ENCODE results near the gene ADAMTSL4. TPM values are rescaled to one million over a fixed set of nuclear protein-coding genes. Genes with fewer than 3 reads are reported as not detected.

The ADAMTSL4 gene
- total RNA-seq = 14.4 and 21.1 TPM in 2 replicates

DNA sequence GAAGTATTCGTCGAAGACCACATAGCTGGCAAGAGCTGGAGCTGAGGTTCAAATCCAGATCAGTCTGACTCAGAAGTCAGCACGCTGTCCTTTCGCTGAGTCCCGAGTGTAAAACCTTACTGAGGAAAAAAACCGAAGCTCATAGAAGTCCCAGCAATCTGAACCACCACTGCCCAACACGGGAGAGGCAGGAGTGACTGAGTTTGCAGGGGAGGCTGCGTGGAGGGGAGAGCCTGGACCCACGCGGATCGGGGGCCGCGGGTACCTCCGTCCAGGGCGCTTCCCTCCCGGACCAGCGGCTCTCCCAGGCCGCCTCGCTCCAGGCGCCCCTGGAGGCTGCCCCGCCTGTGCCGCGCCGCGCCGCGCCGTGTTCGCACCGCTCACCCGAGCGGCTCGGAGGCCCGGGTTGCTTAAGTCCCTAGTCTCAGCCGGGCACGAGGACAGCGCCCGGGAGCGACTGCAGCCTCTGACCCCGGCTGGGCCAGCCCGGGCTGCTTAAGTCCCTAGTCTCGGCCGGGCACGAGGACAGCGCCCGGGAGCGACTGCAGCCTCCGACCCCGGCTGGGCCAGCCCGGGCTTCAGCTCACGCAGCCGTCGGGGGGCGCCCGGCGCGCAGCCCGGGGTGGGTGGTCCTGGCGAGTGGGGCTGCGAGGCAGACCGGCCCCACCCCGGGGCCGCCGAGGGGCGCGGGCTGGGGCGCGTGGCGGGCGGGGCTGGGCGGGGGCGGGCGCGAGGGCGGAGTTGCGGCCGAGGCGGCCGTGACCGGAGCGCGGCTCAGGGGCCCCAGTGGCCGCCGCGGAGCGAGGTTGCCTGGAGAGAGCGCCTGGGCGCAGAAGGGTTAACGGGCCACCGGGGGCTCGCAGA lies at the start of gene ADAMTSL4:
TSS of gene ADAMTSL4 (plus strand) at position 777 of the 864 bp plus-strand sequence. CDS start 2,881 bp downstream, outside the sequence.

DNA sequence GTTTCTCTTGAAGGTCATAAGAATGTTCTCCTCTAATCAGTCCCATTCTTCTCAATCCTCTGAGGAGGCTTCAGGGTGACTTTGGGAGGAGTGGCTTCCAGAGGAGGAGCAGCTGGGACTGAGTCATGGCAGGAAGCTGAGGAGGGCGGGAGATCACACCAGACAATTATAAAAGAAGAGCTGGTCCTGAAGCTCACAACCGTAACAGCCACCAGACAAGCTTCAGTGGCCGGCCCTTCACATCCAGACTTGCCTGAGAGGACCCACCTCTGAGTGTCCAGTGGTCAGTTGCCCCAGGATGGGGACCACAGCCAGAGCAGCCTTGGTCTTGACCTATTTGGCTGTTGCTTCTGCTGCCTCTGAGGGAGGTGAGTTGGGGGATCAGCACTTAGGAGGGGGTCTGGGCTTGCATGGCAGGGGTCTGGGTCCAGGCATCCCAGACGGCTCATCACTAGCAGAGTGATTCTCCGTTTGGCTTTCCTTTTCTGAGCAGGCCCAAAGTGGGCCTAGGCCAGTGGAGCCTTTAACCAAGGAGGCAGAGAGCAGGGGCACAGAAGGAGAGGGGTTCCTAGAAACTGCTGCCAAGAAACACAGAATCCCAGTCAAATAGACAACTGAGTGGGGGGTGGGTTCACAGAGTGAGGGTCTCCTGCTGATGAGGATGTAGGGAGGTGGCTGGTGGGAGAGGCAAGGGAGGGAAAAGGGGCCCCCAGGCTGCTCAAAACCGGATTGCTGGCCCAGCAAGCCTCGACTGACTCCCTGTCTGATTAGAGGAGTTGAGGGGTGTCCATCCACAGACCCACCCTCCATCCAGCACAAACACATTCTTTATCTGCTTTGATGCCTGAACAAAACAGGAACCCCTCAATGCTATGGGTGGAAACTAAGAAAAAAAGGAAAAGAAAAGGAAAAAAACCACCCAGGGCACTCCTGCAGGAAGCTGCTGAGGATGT lies 41.0 kb upstream of the ADAMTSL4 start, which contains the start of gene ECM1:
TSS of gene ECM1 (plus strand) at position 198 of the 953 bp plus-strand sequence. CDS start at position 299, 101 bp downstream.

DNA sequence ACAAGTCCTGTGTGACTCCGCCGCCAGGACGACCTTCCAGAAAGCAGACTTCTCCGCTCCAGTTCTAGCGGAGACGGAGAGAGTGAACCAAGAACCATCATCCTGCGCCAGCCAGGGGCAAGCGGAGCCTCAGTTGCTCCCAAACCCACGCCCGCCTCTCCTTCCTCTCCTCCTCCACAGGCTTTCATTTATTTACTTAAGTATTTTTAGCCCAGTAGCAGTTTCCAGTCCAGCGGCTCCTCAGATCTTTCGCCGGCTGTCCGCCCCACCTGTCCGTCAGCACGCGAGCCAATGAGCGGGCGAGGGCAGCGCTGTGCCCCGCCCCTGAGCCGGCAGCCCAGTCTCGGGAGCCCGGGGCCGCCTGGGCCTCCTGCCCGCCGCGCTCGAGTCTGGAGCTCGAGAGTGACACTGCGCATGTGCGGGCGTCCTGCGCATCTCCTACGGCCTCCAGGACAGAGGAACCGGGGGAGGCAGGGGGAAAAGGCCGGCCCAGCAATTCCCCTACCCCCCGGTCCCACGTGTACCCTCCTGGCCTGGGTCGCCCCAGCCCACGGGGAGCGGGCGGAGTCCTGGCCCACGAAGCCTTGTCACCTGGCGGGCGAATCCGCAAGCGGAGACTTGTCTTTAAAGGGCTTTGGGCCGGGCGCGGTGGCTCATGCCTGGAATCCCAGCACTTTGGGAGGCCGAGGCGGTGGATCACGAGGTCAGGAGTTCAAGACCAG lies 33.7 kb upstream of the ADAMTSL4 start, which contains the start of gene FALEC:
TSS of gene FALEC (plus strand) at position 425 of the 722 bp plus-strand sequence.

DNA sequence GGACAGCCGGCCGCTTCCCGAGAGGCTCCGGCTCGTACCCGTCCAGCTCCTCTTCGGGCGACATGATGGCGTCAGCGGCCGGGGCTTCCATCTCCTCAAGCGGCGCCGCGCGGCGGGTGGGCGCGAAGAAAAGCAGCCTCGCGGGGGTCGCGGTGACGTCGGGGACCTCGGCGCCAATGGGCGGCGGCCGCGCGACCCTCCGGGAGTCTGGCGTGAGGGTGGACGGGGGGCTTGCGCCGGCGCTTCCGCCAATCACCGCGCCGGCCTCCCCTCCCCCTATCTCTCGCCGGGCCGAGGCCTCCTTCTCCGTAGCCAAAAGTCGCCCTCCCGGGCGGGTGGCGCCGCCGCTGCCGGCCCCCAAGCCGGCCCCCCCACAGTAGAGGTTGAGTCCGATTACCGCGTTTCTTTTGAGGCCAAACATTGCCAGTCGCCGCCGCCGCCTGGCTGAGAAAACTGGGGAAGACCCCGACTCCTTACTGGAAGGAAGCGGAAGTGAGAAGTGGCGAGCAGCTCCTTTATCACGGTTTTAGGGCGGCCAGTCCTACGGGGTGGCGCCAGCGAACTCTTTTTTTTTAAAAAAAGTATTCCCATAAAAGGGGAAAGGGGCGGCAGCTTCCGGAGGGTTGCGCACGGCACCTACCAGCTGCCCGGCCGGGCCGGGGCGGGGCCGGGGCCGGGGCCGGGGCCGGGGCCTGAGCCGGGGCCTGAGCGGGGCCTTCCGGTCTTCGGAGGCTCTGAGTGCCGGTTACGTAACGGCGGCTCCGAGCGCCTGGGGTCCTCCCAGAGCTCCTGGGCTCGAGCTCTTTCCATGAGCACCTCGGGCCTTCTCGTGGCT lies 30.1 kb downstream of the ADAMTSL4 start, which contains the start of gene MCL1:
TSS of gene MCL1 (minus strand) at position 501 of the 835 bp plus-strand sequence. CDS start at position 421, 80 bp downstream.

Other genes starting within 250 kb of the ADAMTSL4 start
- gene PRPF3, start 227.9 kb upstream of the ADAMTSL4 start, total RNA-seq = 21.1 and 23.9 TPM in 2 replicates
- gene RPRD2, start 185.3 kb upstream of the ADAMTSL4 start, total RNA-seq = 7.4 and 9.6 TPM in 2 replicates
- 18.7 and 26.7 TPM in 2 replicates for gene TARS2, start 62.0 kb upstream of the ADAMTSL4 start, total RNA-seq
- 19.6 and 28.6 TPM in 2 replicates for gene ECM1, start 41.3 kb upstream of the ADAMTSL4 start, total RNA-seq
- 0.63 TPM in 1 of 2 replicates, not detected in the other for gene FALEC, start 33.7 kb upstream of the ADAMTSL4 start, total RNA-seq
- gene MCL1, start 30.2 kb downstream of the ADAMTSL4 start, total RNA-seq = 257 and 258 TPM in 2 replicates
- gene ENSA, start 80.2 kb downstream of the ADAMTSL4 start, total RNA-seq = 157 and 349 TPM in 2 replicates
- gene GOLPH3L, start 147.7 kb downstream of the ADAMTSL4 start, total RNA-seq = 16.4 and 22.5 TPM in 2 replicates
- not detected in 2 replicates for gene HORMAD1, start 171.5 kb downstream of the ADAMTSL4 start, total RNA-seq
- gene CTSS, start 216.4 kb downstream of the ADAMTSL4 start, total RNA-seq = 3.4 and 6.2 TPM in 2 replicates